Smooth muscle cell (in vitro differentiated cells): ENCODE results near the gene ARHGEF40. TPM values are rescaled to one million over a fixed set of nuclear protein-coding genes. Genes with fewer than 3 reads are reported as not detected.

Experiments
- DNase-seq: peaks from one replicate; lab custom pipeline; 2025; ENCODE audit not compliant: unreplicated experiment; lab: John Stamatoyannopoulos, UW
- H2AFZ ChIP-seq: fragments of 200-600 bp; sonication (generic); 2 replicates; pipeline ENCODE4 v1.6.0; 2016; ENCODE audit warnings: antibody characterized with exemption, low read depth, mild to moderate bottlenecking
- H3F3A ChIP-seq: fragments of 200-600 bp; sonication (generic); 2 replicates; pipeline ENCODE4 v1.6.0; 2017; ENCODE audit warnings: antibody characterized with exemption, low read depth
- H3K27ac ChIP-seq: fragments of 200-600 bp; sonication (generic); 2 replicates; pipeline ENCODE4 v1.5.1; 2016; ENCODE audit warnings: low read depth, mild to moderate bottlenecking
- H3K27me3 ChIP-seq: fragments of 200-600 bp; sonication (generic); 2 replicates; pipeline ENCODE4 v1.6.1; 2016; ENCODE audit warnings: low read depth, mild to moderate bottlenecking
- H3K36me3 ChIP-seq: fragments of 200-600 bp; sonication (generic); 2 replicates; pipeline ENCODE4 v1.5.1; 2016; ENCODE audit warnings: low read depth
- H3K4me1 ChIP-seq: fragments of 200-600 bp; sonication (generic); 2 replicates; pipeline ENCODE4 v1.5.1; 2016; ENCODE audit warnings: low read depth
- H3K4me2 ChIP-seq: fragments of 200-600 bp; sonication (generic); 2 replicates; pipeline ENCODE4 v1.6.0; 2016; ENCODE audit warnings: mild to moderate bottlenecking
- H3K4me3 ChIP-seq: fragments of 200-600 bp; sonication (generic); 2 replicates; pipeline ENCODE4 v1.5.1; 2016; ENCODE audit warnings: mild to moderate bottlenecking
- H3K79me2 ChIP-seq: fragments of 200-600 bp; sonication (generic); 2 replicates; pipeline ENCODE4 v1.6.0; 2016; ENCODE audit warnings: low read depth, mild to moderate bottlenecking
- H3K9ac ChIP-seq: fragments of 200-600 bp; sonication (generic); 2 replicates; pipeline ENCODE4 v1.6.0; 2016; ENCODE audit warnings: low read depth
- H3K9me3 ChIP-seq: fragments of 200-600 bp; sonication (generic); replicated peaks from 2 replicates; pipeline ENCODE4 v1.5.1; 2016; ENCODE audit warnings: low read depth
- H4K20me1 ChIP-seq: fragments of 200-600 bp; sonication (generic); 2 replicates; pipeline ENCODE4 v1.6.0; 2016; ENCODE audit warnings: low read depth
- WGBS: methylation state at CpG from one replicate; pipeline ENCODE4 v1.1.7; 2016; ENCODE audit warnings: low lambda C conversion rate; 5-methylcytosine and 5-hydroxymethylcytosine counted together
- polyA plus RNA-seq: library from polyadenylated mRNA; unstranded; fragments of >200 nt; fragmentation: Nextera tagmentation; extraction: Ambion mirVana; gene quantifications from 2 replicates; pipeline ENCODE4 v1.2.1, GENCODE V29; 2016
- total RNA-seq: library from RNA; depleted of rRNA; stranded (reverse); fragments of >200 nt; gene quantifications from 2 replicates; pipeline ENCODE4 v1.2.3, GENCODE V29; 2014
- TF ChIP-seq, protein P1 (sequence below): fragments of 200-600 bp; sonication (generic); IDR thresholded peaks from 2 replicates; pipeline ENCODE4 v1.5.1; 2017; ENCODE audit warnings: borderline replicate concordance, mild to moderate bottlenecking, antibody characterized with exemption; ENCODE audit not compliant: insufficient read depth, poor library complexity, severe bottlenecking

Gene ARHGEF40
- total and polyA plus RNA-seq, 2 experiments from 2014 or later: 67.8 to 74.4 TPM

DNA sequence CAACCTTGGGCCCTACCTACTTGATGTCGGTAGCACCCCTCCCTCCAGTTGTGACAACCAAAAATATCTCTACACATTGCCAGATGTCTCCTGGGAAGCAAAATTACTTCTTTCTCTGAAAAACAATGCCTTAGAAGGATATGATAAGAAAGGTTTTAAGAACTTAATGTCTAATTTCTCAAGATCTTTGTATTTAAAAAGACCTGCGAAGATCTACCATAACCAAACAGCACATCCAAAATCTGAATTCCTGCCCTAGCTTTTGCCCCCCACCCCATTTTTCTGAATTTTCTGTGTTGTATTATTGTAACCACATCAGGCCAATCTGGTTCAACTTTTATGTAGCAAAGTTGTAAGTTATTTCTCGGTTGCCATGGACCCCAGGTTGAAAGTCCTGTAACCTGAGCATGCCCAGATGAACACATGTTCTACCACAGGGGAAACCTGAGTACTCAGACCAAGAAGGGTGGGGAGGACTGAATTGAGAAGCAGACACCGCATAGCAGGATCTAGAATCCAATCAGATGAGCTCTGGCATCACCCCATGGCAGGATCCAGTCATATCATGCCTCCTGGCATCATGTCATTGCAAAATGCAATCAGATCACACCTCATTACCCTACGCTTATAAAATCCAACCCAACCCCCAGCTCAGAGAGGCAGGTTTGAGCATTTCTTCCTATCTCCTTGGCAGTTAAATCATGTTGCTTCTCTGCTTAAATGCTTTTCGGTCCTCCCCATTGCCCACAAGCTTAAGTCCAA lies 39.5 kb downstream of the ARHGEF40 start:
- H3K27ac ChIP-seq: no peak overlapping the region
- no peaks in the 10 kb centered on the region for H3K36me3 ChIP-seq
- no peak overlapping the region for H3K9ac ChIP-seq
- H3K9me3 ChIP-seq: no peaks in the 10 kb centered on the region
- no peaks in the 10 kb centered on the region for H3K27me3 ChIP-seq
- no peak for DNase-seq
- H2AFZ ChIP-seq: no peak overlapping the region
- peaks cover 9% of the 10 kb centered on the region for H3F3A ChIP-seq
- no peak overlapping the region for H3K4me3 ChIP-seq
- H4K20me1 ChIP-seq: no peaks in the 10 kb centered on the region
- WGBS: 90% methylated on average over 6 of the region's 6 CpGs
- H3K79me2 ChIP-seq: no peaks in the 10 kb centered on the region
- TF ChIP-seq, protein P1, sequence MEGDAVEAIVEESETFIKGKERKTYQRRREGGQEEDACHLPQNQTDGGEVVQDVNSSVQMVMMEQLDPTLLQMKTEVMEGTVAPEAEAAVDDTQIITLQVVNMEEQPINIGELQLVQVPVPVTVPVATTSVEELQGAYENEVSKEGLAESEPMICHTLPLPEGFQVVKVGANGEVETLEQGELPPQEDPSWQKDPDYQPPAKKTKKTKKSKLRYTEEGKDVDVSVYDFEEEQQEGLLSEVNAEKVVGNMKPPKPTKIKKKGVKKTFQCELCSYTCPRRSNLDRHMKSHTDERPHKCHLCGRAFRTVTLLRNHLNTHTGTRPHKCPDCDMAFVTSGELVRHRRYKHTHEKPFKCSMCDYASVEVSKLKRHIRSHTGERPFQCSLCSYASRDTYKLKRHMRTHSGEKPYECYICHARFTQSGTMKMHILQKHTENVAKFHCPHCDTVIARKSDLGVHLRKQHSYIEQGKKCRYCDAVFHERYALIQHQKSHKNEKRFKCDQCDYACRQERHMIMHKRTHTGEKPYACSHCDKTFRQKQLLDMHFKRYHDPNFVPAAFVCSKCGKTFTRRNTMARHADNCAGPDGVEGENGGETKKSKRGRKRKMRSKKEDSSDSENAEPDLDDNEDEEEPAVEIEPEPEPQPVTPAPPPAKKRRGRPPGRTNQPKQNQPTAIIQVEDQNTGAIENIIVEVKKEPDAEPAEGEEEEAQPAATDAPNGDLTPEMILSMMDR: no peak
- H3K4me1 ChIP-seq: peaks cover 15% of the 10 kb centered on the region
- no peak overlapping the region for H3K4me2 ChIP-seq

DNA sequence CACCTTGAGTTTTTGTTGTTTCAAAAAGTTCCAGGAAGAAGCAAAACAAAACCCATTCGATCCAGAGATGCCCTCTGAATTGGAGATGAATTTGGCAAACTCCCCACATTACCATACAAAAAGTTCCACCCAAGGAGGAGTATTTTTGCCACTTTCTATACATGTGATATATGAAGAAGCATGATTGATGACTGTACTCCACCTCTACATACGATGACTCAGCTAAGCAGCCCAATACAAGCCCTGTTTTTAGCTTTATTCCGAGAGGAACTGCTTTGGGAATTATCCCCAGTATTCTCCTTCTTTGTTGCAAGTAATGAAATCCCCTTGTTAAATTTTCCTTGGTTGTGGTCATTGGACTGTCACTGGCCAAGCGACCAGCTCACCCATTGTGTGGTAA lies 42.2 kb downstream of the ARHGEF40 start:
- no peak overlapping the region for H3K27ac ChIP-seq
- H3K79me2 ChIP-seq: no peaks in the 10 kb centered on the region
- DNase-seq: no peak
- H3K4me2 ChIP-seq: no peak overlapping the region
- H4K20me1 ChIP-seq: no peaks in the 10 kb centered on the region
- TF ChIP-seq, protein P1: no peak
- H3K4me3 ChIP-seq: no peak overlapping the region
- H3K4me1 ChIP-seq: no peaks in the 10 kb centered on the region
- no peaks in the 10 kb centered on the region for H3K36me3 ChIP-seq
- H3K9me3 ChIP-seq: no peaks in the 10 kb centered on the region
- no peaks in the 10 kb centered on the region for H3K27me3 ChIP-seq
- no peak overlapping the region for H2AFZ ChIP-seq
- WGBS: 85% methylated on average over 4 of the region's 4 CpGs
- H3F3A ChIP-seq: no peaks in the 10 kb centered on the region
- H3K9ac ChIP-seq: no peak overlapping the region

DNA sequence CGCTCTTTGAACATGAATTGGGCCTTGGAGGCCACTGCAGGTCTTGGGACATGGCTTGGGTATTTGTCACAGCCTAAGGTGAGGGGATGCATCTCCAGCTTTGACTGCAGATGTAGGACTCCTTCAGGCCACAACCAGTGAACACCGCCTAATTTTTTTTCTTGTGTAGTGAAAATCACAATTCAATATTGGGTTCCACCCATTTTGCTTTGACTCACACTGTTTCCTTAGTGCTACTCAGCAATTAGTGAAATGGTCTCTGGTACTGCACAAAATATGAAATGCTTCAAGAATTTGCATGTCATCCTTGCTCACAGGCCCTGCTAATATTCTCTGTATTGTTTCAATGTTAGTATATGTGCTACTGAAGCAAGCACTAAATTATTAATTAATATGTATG lies 43.3 kb downstream of the ARHGEF40 start:
- no peak overlapping the region for H3K9ac ChIP-seq
- DNase-seq: no peak
- 98% methylated on average over 2 of the region's 2 CpGs for WGBS
- H4K20me1 ChIP-seq: no peaks in the 10 kb centered on the region
- TF ChIP-seq, protein P1: no peak
- H3K27ac ChIP-seq: no peak overlapping the region
- H3K79me2 ChIP-seq: no peaks in the 10 kb centered on the region
- H3K4me1 ChIP-seq: no peaks in the 10 kb centered on the region
- H3K9me3 ChIP-seq: no peaks in the 10 kb centered on the region
- no peaks in the 10 kb centered on the region for H3K27me3 ChIP-seq
- H3K4me2 ChIP-seq: no peak overlapping the region
- no peaks in the 10 kb centered on the region for H3F3A ChIP-seq
- no peaks in the 10 kb centered on the region for H3K36me3 ChIP-seq
- no peak overlapping the region for H3K4me3 ChIP-seq
- no peak overlapping the region for H2AFZ ChIP-seq

DNA sequence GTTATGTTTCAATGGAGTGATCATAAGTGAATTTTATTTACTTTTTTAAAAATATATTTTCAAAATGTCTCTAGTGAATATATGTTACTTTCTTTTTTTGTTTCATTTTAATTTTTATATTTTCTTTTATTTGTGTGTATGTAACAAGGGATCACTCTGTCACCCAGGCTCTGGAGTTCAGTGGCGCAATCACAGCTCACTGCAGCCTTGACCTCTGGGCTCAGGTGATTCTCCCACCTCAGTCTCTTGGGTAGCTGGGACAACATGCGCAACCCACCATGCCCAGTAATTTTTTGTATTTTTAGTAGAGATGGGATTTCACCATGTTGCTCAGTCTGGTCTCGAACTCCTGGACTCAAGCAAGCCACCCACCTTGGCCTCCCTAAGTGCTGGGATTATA lies 48.8 kb downstream of the ARHGEF40 start:
- Histone ChIP-seq H3K4me1 (no peaks in the 10 kb centered on the region), H3K27ac (no peak overlapping the region), H3K4me3 (no peak overlapping the region), H3K9ac (no peak overlapping the region), H3F3A (no peaks in the 10 kb centered on the region), H3K4me2 (no peak overlapping the region), H3K36me3 (no peaks in the 10 kb centered on the region), H3K27me3 (no peaks in the 10 kb centered on the region), H3K9me3 (no peaks in the 10 kb centered on the region), H4K20me1 (no peaks in the 10 kb centered on the region), H2AFZ (no peak overlapping the region), H3K79me2 (no peaks in the 10 kb centered on the region)
- WGBS: 97% methylated on average over 3 of the region's 3 CpGs
- TF ChIP-seq, protein P1: no peak
- DNase-seq: no peak
